H1 (cell line): Measurements from ENCODE around the gene NLRP3. TPM values are rescaled to one million over a fixed set of nuclear protein-coding genes. Genes with fewer than 3 reads are reported as not detected.

Source experiments
- CTCF ChIA-PET: fragments of 300-600 bp; sonication (Branson Sonifier 250); formaldehyde crosslinking; loops from one replicate; lab custom pipeline; 2021; ENCODE audit not compliant: partially characterized antibody; lab: Charles Lee
- POLR2A ChIA-PET: fragments of 300-600 bp; sonication (Branson Sonifier 250); formaldehyde crosslinking; loops from one replicate; lab custom pipeline; 2021; ENCODE audit warnings: inconsistent platforms; ENCODE audit not compliant: partially characterized antibody; lab: Charles Lee
- DNase-seq, 2 experiments: peaks; one replicate each; pipeline versions ENCODE4 v3.0.0 to v3.0.0-alpha.2; 2010 to 2022; ENCODE audit warnings: low spot score in 2 of 2, low read depth in 1 of 2, mixed read lengths in 1 of 2
- FAIRE-seq: peaks from 2 replicates; lab custom pipeline; 2011; peaks lifted over from hg19 to GRCh38; lab: Jason Lieb, UNC
- H2AFZ ChIP-seq: 2 replicates; pipeline ENCODE4 v1.8.1; 2012; ENCODE audit warnings: low read length, inconsistent platforms
- H2AK5ac ChIP-seq: 2 replicates; pipeline ENCODE4 v1.6.1; 2013; ENCODE audit warnings: low read depth, low read length
- H2BK120ac ChIP-seq: replicated peaks from 2 replicates; pipeline ENCODE3; 2013; ENCODE audit warnings: low read depth, low read length, inconsistent platforms
- H2BK12ac ChIP-seq: 2 replicates; pipeline ENCODE4 v1.6.1; 2013; ENCODE audit warnings: low read depth, low read length
- H2BK15ac ChIP-seq: 2 replicates; pipeline ENCODE4 v1.6.1; 2013; ENCODE audit warnings: low read length
- H2BK20ac ChIP-seq: 2 replicates; pipeline ENCODE4 v1.6.1; 2013; ENCODE audit warnings: low read length
- H2BK5ac ChIP-seq: 2 replicates; pipeline ENCODE4 v1.6.1; 2013; ENCODE audit warnings: low read depth, low read length
- H3K14ac ChIP-seq: 2 replicates; pipeline ENCODE4 v1.6.1; 2013; ENCODE audit warnings: inconsistent platforms; ENCODE audit not compliant: insufficient read length
- H3K18ac ChIP-seq: 2 replicates; pipeline ENCODE4 v1.6.1; 2013; ENCODE audit warnings: low read length; ENCODE audit errors: extremely low read depth
- H3K23ac ChIP-seq: 2 replicates; pipeline ENCODE4 v1.6.1; 2013; ENCODE audit warnings: inconsistent platforms; ENCODE audit not compliant: insufficient read length
- H3K23me2 ChIP-seq: 2 replicates; pipeline ENCODE4 v1.6.1; 2013; ENCODE audit warnings: low read depth, low read length
- H3K27ac ChIP-seq: 2 replicates; pipeline ENCODE4 v1.6.1; 2011; ENCODE audit warnings: low read depth, low read length, inconsistent platforms
- H3K27me3 ChIP-seq, 4 experiments: replicated peaks in 1 of 4; 1 replicate in 1 of 4; 2 replicates in 3 of 4; pipeline versions ENCODE4 v1.6.1 to v1.8.1; 2011 to 2013; ENCODE audit warnings: low read length in 3 of 4, mild to moderate bottlenecking in 3 of 4, inconsistent platforms in 2 of 4, mixed read lengths in 2 of 4, moderate library complexity in 1 of 4; ENCODE audit not compliant: control insufficient read depth in 3 of 4, insufficient read depth in 3 of 4; ENCODE audit errors: extremely low read depth in 1 of 4
- H3K36me3 ChIP-seq, 4 experiments: 2 replicates each; pipeline versions ENCODE4 v1.6.1 to v1.8.1; 2011 to 2013; ENCODE audit warnings: mild to moderate bottlenecking in 4 of 4, low read length in 3 of 4, moderate library complexity in 2 of 4, control low read depth in 1 of 4, inconsistent platforms in 1 of 4; ENCODE audit not compliant: insufficient read depth in 4 of 4, control insufficient read depth in 2 of 4
- H3K4ac ChIP-seq: replicated peaks from 2 replicates; pipeline ENCODE3; 2013; ENCODE audit warnings: low read length, low read depth, mixed read lengths, inconsistent platforms; ENCODE audit not compliant: insufficient read length
- H3K4me1 ChIP-seq, 4 experiments: replicated peaks in 1 of 4; 1 replicate in 1 of 4; 2 replicates in 3 of 4; pipeline versions ENCODE4 v1.6.1 to v1.8.1; 2011 to 2013; ENCODE audit warnings: low read length in 3 of 4, inconsistent platforms in 2 of 4, mixed read lengths in 1 of 4; ENCODE audit not compliant: insufficient read depth in 4 of 4, control insufficient read depth in 3 of 4
- H3K4me2 ChIP-seq, 2 experiments: 2 replicates each; pipeline versions ENCODE4 v1.6.1 to v1.8.1; 2011 to 2013; ENCODE audit warnings: low read depth in 2 of 2, low read length in 2 of 2, control low read depth in 1 of 2, inconsistent platforms in 1 of 2, mild to moderate bottlenecking in 1 of 2; ENCODE audit not compliant: insufficient read depth in 1 of 2
- H3K4me3 ChIP-seq, 4 experiments: fragments of 200-600, 300-600 bp in 1 of 4; sonication (generic), shearing (Covaris generic), sonication (Bioruptor Twin) in 1 of 4; 2 replicates each; pipeline versions ENCODE4 v1.5.1 to v1.8.1; 2011 to 2016; ENCODE audit warnings: low read length in 4 of 4, low read depth in 3 of 4, control low read depth in 2 of 4, inconsistent platforms in 2 of 4, mild to moderate bottlenecking in 2 of 4, mixed read lengths in 1 of 4, moderate library complexity in 1 of 4; ENCODE audit not compliant: insufficient read depth in 2 of 4; ENCODE audit errors: extremely low read depth in 1 of 4
- H3K56ac ChIP-seq: replicated peaks from 2 replicates; pipeline ENCODE3; 2013; ENCODE audit warnings: low read depth, mild to moderate bottlenecking, mixed read lengths, low read length, inconsistent platforms; ENCODE audit not compliant: insufficient read length
- H3K79me1 ChIP-seq: 2 replicates; pipeline ENCODE4 v1.6.1; 2013; ENCODE audit warnings: low read depth, low read length, control low read depth
- H3K79me2 ChIP-seq, 2 experiments: 2 replicates each; pipeline versions ENCODE4 v1.6.1 to v1.8.1; 2012 to 2013; ENCODE audit warnings: low read length in 2 of 2, mild to moderate bottlenecking in 2 of 2, inconsistent platforms in 1 of 2; ENCODE audit not compliant: insufficient read depth in 2 of 2, control insufficient read depth in 1 of 2
- H3K9ac ChIP-seq, 4 experiments: replicated peaks in 1 of 4; 1 replicate in 1 of 4; 2 replicates in 3 of 4; pipeline versions ENCODE4 v1.6.1 to v1.8.1; 2011 to 2013; ENCODE audit warnings: low read depth in 3 of 4, low read length in 3 of 4, control low read depth in 2 of 4, mild to moderate bottlenecking in 2 of 4, moderate library complexity in 2 of 4, inconsistent platforms in 1 of 4; ENCODE audit errors: extremely low read depth in 1 of 4
- H3K9me3 ChIP-seq, 2 experiments: 2 replicates each; pipeline versions ENCODE4 v1.6.1 to v1.8.1; 2012 to 2013; ENCODE audit warnings: mild to moderate bottlenecking in 2 of 2, moderate library complexity in 2 of 2, control low read depth in 1 of 2, inconsistent platforms in 1 of 2, low read depth in 1 of 2, low read length in 1 of 2, mixed read lengths in 1 of 2; ENCODE audit not compliant: insufficient read depth in 2 of 2
- H4K20me1 ChIP-seq, 2 experiments: replicated peaks in 1 of 2; 2 replicates each; pipeline versions ENCODE3 to v1.8.1; 2011 to 2013; ENCODE audit warnings: inconsistent platforms in 2 of 2, low read length in 2 of 2, mild to moderate bottlenecking in 1 of 2; ENCODE audit not compliant: insufficient read depth in 2 of 2, control insufficient read depth in 1 of 2
- H4K5ac ChIP-seq: 2 replicates; pipeline ENCODE4 v1.6.1; 2013; ENCODE audit warnings: low read length, low read depth, mixed read lengths, inconsistent platforms; ENCODE audit not compliant: insufficient read length
- H4K8ac ChIP-seq: 2 replicates; pipeline ENCODE4 v1.8.0; 2013; ENCODE audit warnings: mild to moderate bottlenecking, moderate library complexity, low read length, inconsistent platforms; ENCODE audit not compliant: insufficient read depth; ENCODE audit errors: extremely low read depth
- H4K91ac ChIP-seq: replicated peaks from 2 replicates; pipeline ENCODE3; 2013; ENCODE audit warnings: low read length, mixed read lengths, inconsistent platforms; ENCODE audit not compliant: insufficient read length
- BRCA1 ChIP-seq: IDR thresholded peaks from 2 replicates; pipeline ENCODE4 v1.6.1; 2012; ENCODE audit warnings: low read depth, low read length, improper control_type of control experiment
- CBX8 ChIP-seq: fragments of 300-800, 300-1000 bp; sonication (generic); IDR thresholded peaks from 2 replicates; pipeline ENCODE4 v1.7.1; 2016; ENCODE audit warnings: low read depth, low read length, borderline replicate concordance
- CHD1 ChIP-seq: IDR thresholded peaks from 2 replicates; pipeline ENCODE4 v1.6.1; 2012; ENCODE audit warnings: low read depth, low read length, improper control_type of control experiment
- CTCF ChIP-seq, 3 experiments: IDR thresholded peaks; 1 replicate in 2 of 3; 2 replicates in 1 of 3; pipeline versions ENCODE4 v1.5.1 to v1.6.1; 2011; ENCODE audit warnings: low read length in 3 of 3, mild to moderate bottlenecking in 3 of 3, inconsistent platforms in 2 of 3, low read depth in 1 of 3, moderate library complexity in 1 of 3; ENCODE audit not compliant: insufficient read depth in 1 of 3; ENCODE audit errors: control extremely low read depth in 1 of 3
- JUND ChIP-seq: IDR thresholded peaks from 2 replicates; pipeline ENCODE4 v1.6.1; 2011; ENCODE audit warnings: mild to moderate bottlenecking, improper control_type of control experiment, low read length
- MAFK ChIP-seq: IDR thresholded peaks from 2 replicates; pipeline ENCODE4 v1.6.1; 2012; ENCODE audit warnings: low read depth, mild to moderate bottlenecking, improper control_type of control experiment, low read length
- MAX ChIP-seq: IDR thresholded peaks from 2 replicates; pipeline ENCODE4 v1.6.1; 2012; ENCODE audit warnings: inconsistent platforms
- NANOG ChIP-seq: IDR thresholded peaks from 2 replicates; pipeline ENCODE4 v1.6.1; 2011; ENCODE audit warnings: low read length, low read depth, mild to moderate bottlenecking, inconsistent platforms; ENCODE audit not compliant: insufficient read depth, poor library complexity, severe bottlenecking
- POLR2A ChIP-seq, 2 experiments: IDR thresholded peaks; 1 replicate in 1 of 2; 2 replicates in 1 of 2; pipeline ENCODE4 v1.6.1; 2011; ENCODE audit warnings: low read depth in 2 of 2, low read length in 2 of 2, mild to moderate bottlenecking in 2 of 2; ENCODE audit errors: control extremely low read depth in 1 of 2
- RAD21 ChIP-seq, 2 experiments: IDR thresholded peaks in 1 of 2; conservative IDR thresholded peaks in 1 of 2; 2 replicates each; pipeline ENCODE4 v1.6.1; 2011; ENCODE audit warnings: low read depth in 2 of 2, low read length in 2 of 2, improper control_type of control experiment in 1 of 2, inconsistent platforms in 1 of 2, mild to moderate bottlenecking in 1 of 2, moderate library complexity in 1 of 2
- SUZ12 ChIP-seq: fragments of 200-600 bp; sonication (generic); IDR thresholded peaks from 2 replicates; pipeline ENCODE4 v1.6.1; 2012; ENCODE audit warnings: mild to moderate bottlenecking, inconsistent platforms, low read length, moderate library complexity, mixed read lengths
- TBP ChIP-seq: IDR thresholded peaks from 2 replicates; pipeline ENCODE4 v1.6.1; 2011; ENCODE audit warnings: low read depth, low read length, improper control_type of control experiment
- WGBS, 2 experiments: shearing (Covaris generic) in 1 of 2; methylation state at CpG; one replicate each; pipeline versions ENCODE4 v1.1.6 to v1.1.7; 2013 to 2015; ENCODE audit warnings: low lambda C conversion rate in 2 of 2, mixed read lengths in 2 of 2, inconsistent platforms in 1 of 2, low coverage in 1 of 2, missing lambda C conversion rate in 1 of 2; ENCODE audit not compliant: insufficient replicate concordance in 2 of 2, insufficient coverage in 1 of 2, insufficient read length in 1 of 2; ENCODE audit errors: extremely low coverage in 1 of 2, missing lambda C conversion rate in 1 of 2; 5-methylcytosine and 5-hydroxymethylcytosine counted together
- polyA plus RNA-seq, 7 experiments: library from polyadenylated mRNA; depleted of rRNA in 3 of 7; stranded (reverse) in 5 of 7; unstranded in 2 of 7; fragments of >200 nt in 5 of 7; fragments of 200-250 nt in 2 of 7; gene quantifications; 1 replicate in 5 of 7; 2 replicates in 1 of 7; 4 replicates in 1 of 7; pipeline versions ENCODE4 v1.2.1 to v1.2.3, GENCODE V29; 2011 to 2013; ENCODE audit warnings: missing spikeins in 2 of 7, mixed read lengths in 2 of 7
- total RNA-seq: library from RNA; stranded (reverse); fragmentation: NEBNext Ultra II Directional; extraction: Animal tissue kit (Norgen Biotek cat#: 25700); gene quantifications from 2 replicates; pipeline ENCODE4 v1.2.1, GENCODE V29; 2021

Gene NLRP3
- total and polyA plus RNA-seq, 2 of the 8 experiments (the other 6 are each of a cell fraction or from before 2014, with no cell fraction given) = 0.05 to 0.19 TPM

DNA sequence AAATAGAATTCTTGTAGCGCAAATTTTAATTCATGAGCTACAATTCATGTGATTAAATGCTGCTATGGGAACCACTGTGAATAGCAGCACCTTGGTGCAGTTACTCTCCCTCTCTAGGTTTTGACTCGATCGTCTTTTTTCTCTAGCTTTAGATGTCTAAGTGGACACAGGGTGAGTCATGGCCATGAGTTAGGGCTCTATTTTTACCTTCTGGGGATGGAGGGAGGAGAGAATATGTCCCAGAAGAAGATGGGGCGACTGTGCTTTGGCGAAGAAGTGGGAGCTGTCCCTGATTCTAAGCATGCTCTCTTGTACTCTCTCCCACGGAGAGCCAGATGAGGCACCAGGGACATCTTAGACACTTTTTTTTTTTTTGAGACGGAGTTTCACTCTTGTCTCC lies 43.5 kb downstream of the NLRP3 start:
- Histone ChIP-seq H4K8ac (no peak overlapping the region), H3K4ac (no peak overlapping the region), H3K18ac (no peak overlapping the region), H3K4me1 (0 out of 7 replicates have a peak, but pooled peaks cover 0 to 3% (median 0%) of the 10 kb centered on the region in 4 experiments), H2BK5ac (no peak overlapping the region), H3K4me3 (no peak overlapping the region), H3K79me2 (no peaks in the 10 kb centered on the region), H2AFZ (no peak overlapping the region), H3K23ac (no peak overlapping the region), H3K56ac (no peak overlapping the region), H3K27me3 (no peaks in the 10 kb centered on the region), H3K23me2 (peaks cover 3% of the 10 kb centered on the region; the same call in 1 of the 2 replicates), H2BK15ac (no peak overlapping the region), H3K27ac (no peak overlapping the region), H3K36me3 (no peaks in the 10 kb centered on the region), H2BK120ac (no peak overlapping the region), H4K20me1 (no peaks in the 10 kb centered on the region), H3K4me2 (no peak overlapping the region), H4K91ac (no peak overlapping the region), H2BK12ac (no peak overlapping the region), H3K9ac (no peak overlapping the region), H2BK20ac (no peak overlapping the region), H3K14ac (no peak overlapping the region), H4K5ac (no peak overlapping the region), H3K79me1 (no peaks in the 10 kb centered on the region), H2AK5ac (no peak overlapping the region), H3K9me3 (peaks cover 0 to 2% of the 10 kb centered on the region in 2 experiments; a peak in 1 of 4 replicates)
- WGBS, 2 experiments = 75% methylated on average over 7 of the region's 7 CpGs; no CpG with 5 or more reads in 1 of the 2 experiments
- POLR2A ChIA-PET = no interaction called here
- CTCF ChIA-PET = no interaction called here
- FAIRE-seq = no peak
- DNase-seq = no peak
- TF ChIP-seq JUND (no peak), NANOG (no peak), POLR2A (IDR thresholded peaks at IDR 0.05; ENCODE audit: control extremely low read depth in 1 of 2, low read depth in 2 of 2, low read length in 2 of 2) (no peak), BRCA1 (no peak), TBP (no peak), MAFK (no peak), SUZ12 (no peak), CTCF (IDR thresholded peaks at IDR 0.05; ENCODE audit: control extremely low read depth in 1 of 3, insufficient read depth in 1 of 3, low read depth in 1 of 3, low read length in 3 of 3) (no peak), MAX (no peak), RAD21 (IDR thresholded peaks at IDR 0.05 in 1 of 2, conservative IDR thresholded peaks at IDR 0.05 in 1 of 2; ENCODE audit: low read depth in 2 of 2, low read length in 2 of 2) (no peak), CBX8 (no peak), CHD1 (no peak)
